ENCODE results near the gene BMP6.

The BMP6 gene

GRCh38 chr6:7905416-7905815 is 179.5 kb downstream of the BMP6 start:
- DNase-seq (ENCODE audit: low read depth) = peak; percentile 65
- no peak overlapping the region for H3K4me3 ChIP-seq (ENCODE audit: low read depth, low read length)
- TF ChIP-seq, protein P1, sequence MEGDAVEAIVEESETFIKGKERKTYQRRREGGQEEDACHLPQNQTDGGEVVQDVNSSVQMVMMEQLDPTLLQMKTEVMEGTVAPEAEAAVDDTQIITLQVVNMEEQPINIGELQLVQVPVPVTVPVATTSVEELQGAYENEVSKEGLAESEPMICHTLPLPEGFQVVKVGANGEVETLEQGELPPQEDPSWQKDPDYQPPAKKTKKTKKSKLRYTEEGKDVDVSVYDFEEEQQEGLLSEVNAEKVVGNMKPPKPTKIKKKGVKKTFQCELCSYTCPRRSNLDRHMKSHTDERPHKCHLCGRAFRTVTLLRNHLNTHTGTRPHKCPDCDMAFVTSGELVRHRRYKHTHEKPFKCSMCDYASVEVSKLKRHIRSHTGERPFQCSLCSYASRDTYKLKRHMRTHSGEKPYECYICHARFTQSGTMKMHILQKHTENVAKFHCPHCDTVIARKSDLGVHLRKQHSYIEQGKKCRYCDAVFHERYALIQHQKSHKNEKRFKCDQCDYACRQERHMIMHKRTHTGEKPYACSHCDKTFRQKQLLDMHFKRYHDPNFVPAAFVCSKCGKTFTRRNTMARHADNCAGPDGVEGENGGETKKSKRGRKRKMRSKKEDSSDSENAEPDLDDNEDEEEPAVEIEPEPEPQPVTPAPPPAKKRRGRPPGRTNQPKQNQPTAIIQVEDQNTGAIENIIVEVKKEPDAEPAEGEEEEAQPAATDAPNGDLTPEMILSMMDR (conservative IDR thresholded peaks at IDR 0.05; ENCODE audit: low read depth, low read length) = no peak

DNA sequence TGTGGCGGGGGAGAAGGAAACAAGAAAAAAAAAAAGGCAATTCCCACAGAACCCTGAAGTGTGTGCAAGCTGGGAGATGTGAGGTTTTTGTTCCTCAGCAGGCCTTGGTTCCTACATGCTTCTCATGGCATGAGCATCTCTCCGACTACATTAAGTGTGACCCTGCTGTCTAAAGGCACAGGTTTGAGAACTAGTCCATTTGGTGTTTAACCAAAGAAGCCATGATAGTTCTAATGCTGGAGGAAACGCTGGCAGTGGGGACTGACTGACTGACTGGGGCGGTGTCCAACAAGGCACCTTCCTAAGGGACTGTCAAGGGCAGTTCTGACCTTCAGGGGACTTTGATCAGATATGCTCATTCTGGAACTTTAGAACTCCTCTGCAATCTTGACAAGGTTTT is 180.8 kb downstream of the BMP6 start:
- no peak for DNase-seq (ENCODE audit: low read depth)
- no peak overlapping the region for H3K4me3 ChIP-seq (ENCODE audit: low read depth, low read length)
- TF ChIP-seq, protein P1 (conservative IDR thresholded peaks at IDR 0.05; ENCODE audit: low read depth, low read length) = no peak

- TF ChIP-seq, protein P1 (conservative IDR thresholded peaks at IDR 0.05; ENCODE audit: low read depth, low read length) = no peak
- DNase-seq (ENCODE audit: low read depth) = no peak
- no peak overlapping the region for H3K4me3 ChIP-seq (ENCODE audit: low read depth, low read length)
These were observed 181.3 kb downstream of the BMP6 start for GRCh38 chr6:7907159-7907558.

DNA sequence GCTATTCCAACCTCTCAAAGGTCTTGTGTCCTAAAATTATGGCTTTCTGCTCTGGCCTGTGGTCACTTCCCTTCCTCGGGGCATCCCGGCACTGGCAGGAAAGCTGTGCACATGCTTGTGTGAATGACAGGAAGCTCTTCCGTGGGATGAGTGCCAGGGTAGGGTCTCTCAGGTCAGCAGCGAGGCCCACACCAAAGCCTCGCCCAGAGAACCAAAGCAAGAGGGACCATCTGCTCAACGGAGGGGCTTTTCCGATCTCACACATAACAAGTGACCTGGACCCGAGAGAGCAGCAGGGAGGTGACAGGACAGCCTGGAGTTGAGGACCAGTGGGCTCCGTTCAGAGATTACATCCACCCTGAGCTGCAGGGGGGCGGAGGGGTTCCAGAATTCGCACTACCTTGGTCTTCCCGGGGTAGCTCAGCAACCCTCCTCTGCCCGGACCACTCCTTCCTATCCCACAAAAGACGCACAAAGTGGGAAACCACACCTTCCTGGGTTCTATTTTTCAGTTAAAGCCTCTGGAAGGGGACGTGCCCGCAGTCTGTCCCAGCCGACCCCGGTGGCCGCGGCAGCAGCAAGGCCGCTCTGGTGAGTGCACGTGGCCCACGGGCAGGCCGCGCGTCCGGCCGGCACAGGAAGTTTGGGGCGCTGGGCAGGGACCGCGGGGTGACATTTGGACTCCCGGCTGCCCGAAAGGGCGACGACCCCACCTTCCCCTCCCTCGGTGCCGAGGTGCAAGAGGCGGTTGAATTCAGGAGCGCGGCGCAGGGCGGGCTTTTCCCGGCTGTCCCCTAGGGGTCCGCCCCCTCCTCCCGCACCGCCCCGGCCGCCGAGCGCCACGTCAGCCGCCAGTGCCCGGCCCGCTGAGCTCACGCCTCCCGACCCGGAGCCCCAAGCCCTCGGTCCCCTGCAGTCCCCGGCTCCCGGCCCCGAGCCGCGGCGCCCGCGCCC is 183.7 kb downstream of the BMP6 start:
- TF ChIP-seq, protein P1 (conservative IDR thresholded peaks at IDR 0.05; ENCODE audit: low read depth, low read length) = no peak
- DNase-seq (ENCODE audit: low read depth) = peak; percentile 31
- peak overlapping the region; percentile 83 for H3K4me3 ChIP-seq (ENCODE audit: low read depth, low read length)

DNA sequence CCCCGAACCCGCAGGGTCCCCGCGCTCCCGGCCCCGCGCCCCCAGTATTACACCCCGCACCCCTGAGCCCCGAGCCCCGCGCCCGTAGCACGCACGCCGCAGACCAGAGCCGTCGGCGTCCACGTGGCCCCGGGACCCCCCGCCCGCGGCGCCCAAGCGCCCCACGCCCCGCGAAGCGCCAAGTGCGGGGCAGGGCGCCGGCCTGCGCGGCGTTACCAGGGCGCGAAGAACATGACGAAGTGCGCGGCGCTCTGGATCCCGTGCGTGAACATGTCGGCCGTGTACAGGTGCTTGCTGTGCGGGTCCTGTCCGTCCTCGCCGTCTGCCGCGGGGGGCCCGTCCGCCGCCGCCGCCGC is 184.4 kb downstream of the BMP6 start:
- H3K4me3 ChIP-seq (ENCODE audit: low read depth, low read length) = peak overlapping the region; percentile 83
- TF ChIP-seq, protein P1 (conservative IDR thresholded peaks at IDR 0.05; ENCODE audit: low read depth, low read length) = no peak
- no peak for DNase-seq (ENCODE audit: low read depth)

DNA sequence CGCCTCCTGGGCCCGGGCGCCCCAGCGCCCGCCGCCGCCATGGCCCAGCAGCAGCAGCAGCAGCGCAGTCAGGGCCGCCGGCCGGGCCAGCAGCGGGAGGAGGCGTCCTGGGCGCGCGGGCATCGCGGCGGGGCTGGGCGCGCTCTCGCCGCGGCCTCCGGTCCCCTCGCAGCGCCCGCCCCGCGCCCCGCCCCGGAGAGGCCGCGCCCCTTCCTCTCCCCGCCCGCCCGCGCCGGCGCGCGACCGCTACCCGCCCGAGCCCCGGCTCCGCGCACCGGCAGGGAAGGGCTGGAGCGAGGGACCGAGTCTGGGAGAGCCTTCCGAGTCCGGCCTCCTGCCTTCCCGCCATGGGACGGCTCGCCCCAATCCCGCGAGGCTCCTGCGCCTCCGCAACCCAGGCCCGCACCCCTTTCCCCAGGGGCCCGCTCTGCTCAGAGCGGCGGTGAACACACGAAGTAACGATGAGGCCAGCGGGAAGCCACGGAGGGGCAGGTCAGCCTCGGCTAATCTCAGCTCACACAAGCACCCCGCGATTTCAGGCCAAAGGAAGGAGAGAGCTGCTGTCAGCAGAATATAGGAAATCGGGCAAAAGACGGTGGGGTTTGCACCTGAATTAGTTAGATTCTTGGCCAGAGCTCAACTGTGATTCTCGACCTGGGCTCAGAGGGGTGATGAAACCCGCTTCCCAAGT is 184.9 kb downstream of the BMP6 start, which contains the start of gene TXNDC5:
TXNDC5 (minus strand) TSS at position 135 of the 691 bp plus-strand sequence; CDS start at position 123, 12 bp downstream.
- TF ChIP-seq, protein P1 (conservative IDR thresholded peaks at IDR 0.05; ENCODE audit: low read depth, low read length) = no peak
- DNase-seq (ENCODE audit: low read depth) = peak; percentile 65

More for the DNA sequence above, 184.9 kb downstream of the BMP6 start, which contains the start of gene TXNDC5:
- H3K4me3 ChIP-seq (ENCODE audit: low read depth, low read length) = peak within 1 kb of the TSS; percentile 83

Data from choroid plexus epithelial cell (primary cell).